IPS-11a (cell line): ENCODE measurements around the gene OSBPL10.
"Not testable (repeated sequence)": the region's sequence is repeated elsewhere in the genome, so short reads cannot be mapped to it uniquely, and the experiment has no call there.

ENCODE experiments used
- H3K4me3 ChIP-seq: one replicate; pipeline ENCODE4 v1.5.1; 2013; ENCODE audit warnings: low read depth, low read length, control low read depth

Gene OSBPL10

DNA sequence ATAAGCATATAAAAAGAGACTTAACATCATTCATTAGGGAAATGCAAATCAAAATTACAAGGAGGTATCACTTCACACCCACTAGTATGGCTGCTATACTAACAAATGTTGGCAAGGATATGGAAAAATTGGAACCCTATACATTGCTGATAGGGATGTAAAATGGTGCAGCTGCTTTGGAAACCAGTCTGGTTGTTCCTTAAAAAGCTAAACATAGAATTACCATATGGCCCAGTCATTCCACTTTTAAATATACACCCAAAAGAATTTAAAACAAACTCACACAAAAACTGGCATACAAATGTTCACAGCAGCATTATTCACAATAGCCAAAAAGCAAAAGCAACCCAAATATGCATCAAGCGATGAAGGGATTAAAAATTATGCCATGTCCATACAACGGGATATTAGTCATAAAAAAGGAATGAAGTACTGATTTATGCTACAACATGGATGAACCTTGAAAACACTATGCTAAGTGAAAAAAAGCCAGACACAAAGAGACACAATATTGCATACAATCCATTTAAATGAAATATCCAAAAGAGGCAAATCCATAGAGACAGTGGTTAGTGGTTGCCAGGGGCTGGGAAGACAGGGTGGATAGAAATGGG, 118.3 kb downstream of the OSBPL10 start:
- H3K4me3 ChIP-seq: no peak overlapping the region

DNA sequence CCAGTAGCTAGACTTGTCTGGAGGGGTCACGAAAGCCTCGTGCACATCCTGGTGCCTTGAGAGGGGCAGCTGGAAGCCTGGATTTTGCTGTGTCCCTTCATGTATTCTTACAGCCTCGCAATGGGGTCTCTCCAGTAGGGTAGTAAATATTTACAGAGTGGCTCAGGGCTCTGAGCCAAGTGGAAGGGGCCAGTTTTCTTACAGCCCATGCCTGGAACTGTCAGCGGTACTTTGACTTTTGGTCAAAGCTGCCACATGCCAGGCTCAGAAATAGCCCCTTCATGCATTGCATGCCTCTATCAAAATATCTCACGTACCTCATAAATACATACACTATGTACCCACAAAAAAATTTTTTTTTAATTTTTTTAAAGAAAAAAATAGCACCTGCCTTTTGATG, 119.2 kb downstream of the OSBPL10 start:
- no peak overlapping the region for H3K4me3 ChIP-seq

- H3K4me3 ChIP-seq: not testable (repeated sequence)
Observed at GRCh38 chr3:31860642-31861041, 120.4 kb downstream of the OSBPL10 start.

- H3K4me3 ChIP-seq: no peak overlapping the region
Observed at GRCh38 chr3:31859245-31859644, 121.8 kb downstream of the OSBPL10 start.

DNA sequence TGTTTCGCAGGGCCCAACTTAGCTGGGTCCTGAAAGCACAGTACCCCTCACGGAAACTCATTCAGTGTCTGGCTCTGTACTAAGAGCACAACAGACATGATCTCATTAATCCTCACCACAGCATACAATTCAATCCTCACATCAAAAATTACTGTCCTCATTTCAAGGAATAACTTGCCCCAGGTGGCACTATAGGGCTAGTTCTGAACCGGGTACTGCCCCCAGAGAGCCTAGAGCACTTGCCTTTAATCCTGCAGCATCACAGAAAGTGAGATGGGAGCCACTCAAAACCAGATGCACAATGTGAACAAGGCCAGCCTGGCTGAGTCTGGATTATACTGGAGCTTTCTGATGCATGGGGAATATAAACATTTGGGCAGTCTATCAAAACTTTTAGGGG, 122.6 kb downstream of the OSBPL10 start:
- H3K4me3 ChIP-seq: no peak overlapping the region

DNA sequence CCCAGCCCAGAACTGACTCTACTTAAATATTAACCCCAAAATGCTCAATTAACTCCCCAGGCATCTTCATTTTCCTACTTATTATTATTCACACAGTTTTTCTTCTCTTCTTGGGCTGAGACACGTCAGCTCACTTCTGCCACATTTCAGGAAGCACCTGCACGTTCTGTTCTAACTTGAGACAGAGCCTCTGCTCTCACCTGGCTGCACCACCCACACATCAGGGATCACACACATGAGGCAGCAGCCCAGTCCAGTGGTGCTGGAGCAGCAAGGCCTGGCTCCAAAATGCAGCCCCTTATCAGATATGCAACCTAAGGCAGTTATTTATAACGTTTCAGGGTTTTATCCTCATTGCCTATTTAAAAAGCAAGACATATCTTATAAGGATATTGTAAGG, 127.5 kb downstream of the OSBPL10 start:
- no peak overlapping the region for H3K4me3 ChIP-seq

DNA sequence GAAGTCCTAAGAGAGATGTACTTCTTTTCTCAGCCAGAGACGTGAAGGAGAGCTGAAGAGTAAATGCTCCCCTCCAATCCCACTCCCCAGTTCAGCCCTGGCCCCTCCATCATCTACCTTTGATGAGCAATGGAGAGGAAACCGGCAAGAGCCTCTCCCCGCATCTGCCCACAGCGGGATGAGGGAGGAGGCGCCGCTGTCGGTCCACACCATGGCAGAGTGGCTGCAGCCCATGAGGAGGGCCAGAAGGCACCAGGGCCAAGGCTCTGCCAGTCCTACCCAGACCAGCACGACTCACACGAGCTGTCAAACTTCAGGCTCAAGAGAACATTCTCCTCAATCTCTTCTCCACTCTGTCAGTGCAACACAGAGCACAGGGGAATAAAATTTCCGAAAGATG, 129.8 kb downstream of the OSBPL10 start:
- H3K4me3 ChIP-seq: no peak overlapping the region

DNA sequence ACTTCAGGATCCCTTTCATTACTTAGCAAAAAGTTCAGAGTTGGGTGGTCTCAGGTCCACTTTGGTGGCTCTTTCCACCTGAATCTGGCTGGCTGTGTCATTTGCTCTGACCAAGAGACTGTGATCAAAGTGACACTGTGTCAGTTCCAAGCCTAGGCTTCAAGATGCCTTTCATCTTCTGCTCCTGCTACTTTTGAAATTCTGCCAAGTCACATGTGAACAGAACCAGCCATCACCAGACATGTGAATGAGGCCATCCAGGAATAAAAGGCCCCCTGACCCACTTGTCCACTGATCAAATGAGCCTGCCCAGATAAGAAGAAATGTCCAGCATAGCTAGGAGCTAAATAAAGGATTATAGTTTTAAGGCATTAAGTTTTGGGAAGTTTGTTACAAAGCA, 132.2 kb downstream of the OSBPL10 start:
- no peak overlapping the region for H3K4me3 ChIP-seq

- no peak overlapping the region for H3K4me3 ChIP-seq
Observed at GRCh38 chr3:31848163-31848818, 132.8 kb downstream of the OSBPL10 start.

DNA sequence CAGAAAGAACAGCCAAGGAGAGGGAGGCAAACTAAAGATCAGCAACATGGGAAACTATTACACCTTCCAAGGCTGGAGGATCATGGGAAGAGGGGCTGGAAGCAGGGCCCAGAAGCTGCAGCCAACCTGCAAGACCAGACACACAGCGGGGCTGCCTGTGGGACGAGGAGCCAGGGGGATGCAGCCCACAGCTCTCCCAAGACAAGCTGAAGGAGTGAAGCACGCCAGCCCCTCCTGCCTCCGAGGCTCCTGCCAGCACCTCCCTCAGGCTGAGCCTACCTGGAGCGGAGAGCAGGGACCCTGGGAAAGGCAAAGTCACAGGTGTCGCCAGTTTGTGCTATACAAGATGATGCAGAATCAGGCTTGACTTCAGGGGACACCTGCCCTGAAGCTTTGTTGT, 133.3 kb downstream of the OSBPL10 start:
- H3K4me3 ChIP-seq: no peak overlapping the region

- H3K4me3 ChIP-seq: no peak overlapping the region
Observed at GRCh38 chr3:31841515-31841914, 139.5 kb downstream of the OSBPL10 start.

DNA sequence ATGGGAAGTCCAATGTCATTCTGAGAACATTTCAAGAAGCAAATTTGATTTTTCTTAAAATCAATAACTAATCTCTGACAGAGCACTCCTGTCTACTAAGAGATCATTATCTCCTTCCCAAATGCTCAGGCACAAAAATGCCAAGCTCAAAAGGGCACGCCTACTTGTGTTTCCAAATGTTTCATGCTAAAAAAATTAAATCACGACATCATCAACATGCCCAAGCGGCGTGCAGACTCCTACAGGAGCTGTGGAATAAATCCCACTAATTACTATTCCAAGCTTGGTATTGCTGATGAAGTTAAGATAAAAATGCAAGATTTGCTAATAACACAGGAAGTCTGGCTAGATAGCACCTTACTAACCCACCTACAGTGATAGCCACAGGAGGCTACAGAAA, 140.8 kb downstream of the OSBPL10 start:
- H3K4me3 ChIP-seq: no peak overlapping the region

DNA sequence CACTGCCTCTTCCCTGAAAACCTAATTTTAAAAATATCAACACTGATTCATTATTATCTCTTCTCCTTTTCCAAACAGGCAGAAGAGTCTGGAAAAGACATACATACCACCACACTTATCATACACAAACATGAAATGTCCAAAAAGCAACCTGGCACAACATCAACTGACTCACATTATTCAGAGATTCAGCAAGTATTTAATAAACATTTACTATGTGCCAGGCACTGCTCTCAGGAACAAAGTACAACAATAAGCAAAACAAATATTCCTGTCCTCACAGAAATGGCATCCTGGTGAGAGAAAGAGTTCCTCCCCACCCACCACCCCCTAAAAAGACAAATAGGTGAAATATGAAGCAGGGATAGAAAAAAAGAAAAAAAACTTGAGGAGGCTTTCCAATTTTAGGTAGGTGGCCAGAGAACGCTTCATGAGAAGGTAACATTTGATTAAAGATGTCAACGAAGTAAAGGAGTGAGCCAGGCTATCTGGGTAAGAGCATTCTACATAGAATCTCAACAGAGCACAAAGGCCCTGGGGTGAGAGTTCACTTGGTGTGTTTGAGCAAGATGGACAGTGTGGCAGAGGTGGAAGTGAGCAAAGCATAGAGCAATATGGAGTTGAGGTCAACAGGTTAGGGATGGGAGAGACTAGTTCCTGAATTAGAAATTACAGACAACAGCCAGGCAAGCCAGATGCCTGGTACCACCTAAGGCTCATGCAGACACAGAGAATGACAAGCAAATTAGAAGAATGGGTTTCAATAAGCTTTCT, 141.7 kb downstream of the OSBPL10 start:
- H3K4me3 ChIP-seq: no peak overlapping the region

DNA sequence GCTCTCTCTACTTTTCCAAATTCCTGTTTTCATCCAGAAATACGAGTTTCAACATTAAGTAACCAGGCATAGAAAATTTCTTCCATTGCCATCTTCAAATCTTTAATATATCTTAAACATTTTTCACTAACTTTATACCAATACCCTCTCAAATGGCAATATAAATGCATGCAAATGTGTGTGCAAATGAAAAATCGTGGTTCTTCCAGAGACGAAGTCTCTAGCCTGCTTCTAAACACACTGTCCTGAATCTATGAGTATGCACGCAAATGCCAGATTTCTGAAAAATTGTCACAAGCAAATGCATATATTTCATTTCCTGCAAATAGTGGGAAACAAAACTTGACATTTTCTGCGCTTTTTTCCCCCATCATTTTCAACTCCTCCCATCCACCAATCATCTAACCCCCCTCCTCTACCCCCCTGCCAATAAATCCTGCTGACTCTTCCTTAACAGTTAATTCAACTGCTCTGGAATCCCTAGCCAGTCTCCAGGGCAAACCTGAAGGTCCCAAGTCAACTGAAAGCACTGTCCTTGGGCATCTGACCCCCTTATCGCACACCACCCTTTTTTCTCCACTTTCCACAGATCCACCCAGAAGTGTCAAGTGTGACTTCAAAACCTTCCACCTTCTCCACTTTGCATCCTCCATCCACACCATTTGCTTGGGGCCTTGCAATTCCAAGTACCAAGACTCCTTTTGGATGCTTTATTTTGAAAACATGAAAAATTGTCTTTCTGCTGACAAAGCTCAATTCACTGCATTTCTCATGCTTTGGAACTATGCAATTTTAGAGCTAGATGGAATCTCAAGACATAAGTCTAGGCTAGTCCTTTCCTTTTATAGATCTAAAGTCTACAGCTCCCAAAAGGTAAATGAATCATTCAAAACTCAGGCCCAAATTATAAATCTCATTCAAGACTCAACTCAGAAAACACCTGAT, 144.7 kb downstream of the OSBPL10 start:
- no peak overlapping the region for H3K4me3 ChIP-seq

DNA sequence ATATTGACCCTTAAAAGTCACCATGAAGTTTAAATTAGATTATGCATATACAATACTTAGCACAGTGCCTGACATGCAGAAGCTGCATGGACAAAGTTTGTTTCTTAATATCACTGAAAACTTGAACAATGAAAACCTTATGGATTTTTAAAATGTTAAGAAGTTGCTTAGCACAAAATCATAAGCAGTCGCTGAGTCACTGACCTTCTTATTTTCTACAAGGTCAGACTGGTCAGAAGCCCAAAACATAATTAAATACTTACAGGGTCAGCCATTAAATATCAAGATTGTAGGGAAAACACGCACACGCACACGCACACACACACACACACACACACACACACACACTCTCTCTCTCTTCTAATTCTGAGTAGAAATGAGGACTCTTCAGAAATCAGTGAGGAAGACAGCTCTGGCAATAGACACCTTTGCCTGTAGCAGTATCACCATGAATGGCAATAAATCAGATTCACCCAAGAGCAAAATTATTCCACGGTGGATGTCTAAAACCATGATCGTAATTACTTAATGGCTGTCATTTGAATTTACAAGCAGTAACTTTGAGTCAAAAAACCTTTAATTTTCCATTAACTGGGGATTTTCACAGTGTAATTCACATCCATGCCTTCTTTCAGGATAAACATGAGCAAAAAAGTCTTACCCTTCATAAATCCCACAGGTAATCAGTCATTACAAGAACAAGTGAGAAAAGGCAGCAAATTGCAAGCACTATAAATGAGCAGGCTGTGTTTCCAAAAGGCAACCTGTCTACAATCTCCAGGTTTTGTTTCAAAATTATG, 147.5 kb downstream of the OSBPL10 start:
- H3K4me3 ChIP-seq: no peak overlapping the region

DNA sequence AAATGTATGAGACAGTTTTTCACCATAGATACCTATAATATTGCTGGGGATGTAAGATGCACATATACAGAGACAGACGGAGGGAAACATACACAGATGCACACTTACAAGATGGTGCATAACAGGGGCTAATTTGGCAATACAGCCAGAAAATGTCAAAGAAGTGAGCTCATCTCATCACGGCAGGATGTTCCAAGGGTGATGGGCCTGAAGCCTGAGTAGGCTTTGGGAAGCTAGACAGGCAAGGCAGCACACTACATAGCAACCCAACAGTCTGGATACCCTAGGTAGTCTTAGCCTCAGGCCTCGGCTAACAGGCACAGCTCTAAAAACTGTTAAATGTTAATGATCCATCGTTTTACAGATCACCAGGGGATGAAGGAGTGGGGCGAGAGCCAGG, 148.5 kb downstream of the OSBPL10 start:
- no peak overlapping the region for H3K4me3 ChIP-seq

GRCh38 chr3:31831591-31831990, 149.5 kb downstream of the OSBPL10 start:
- H3K4me3 ChIP-seq: no peak overlapping the region

DNA sequence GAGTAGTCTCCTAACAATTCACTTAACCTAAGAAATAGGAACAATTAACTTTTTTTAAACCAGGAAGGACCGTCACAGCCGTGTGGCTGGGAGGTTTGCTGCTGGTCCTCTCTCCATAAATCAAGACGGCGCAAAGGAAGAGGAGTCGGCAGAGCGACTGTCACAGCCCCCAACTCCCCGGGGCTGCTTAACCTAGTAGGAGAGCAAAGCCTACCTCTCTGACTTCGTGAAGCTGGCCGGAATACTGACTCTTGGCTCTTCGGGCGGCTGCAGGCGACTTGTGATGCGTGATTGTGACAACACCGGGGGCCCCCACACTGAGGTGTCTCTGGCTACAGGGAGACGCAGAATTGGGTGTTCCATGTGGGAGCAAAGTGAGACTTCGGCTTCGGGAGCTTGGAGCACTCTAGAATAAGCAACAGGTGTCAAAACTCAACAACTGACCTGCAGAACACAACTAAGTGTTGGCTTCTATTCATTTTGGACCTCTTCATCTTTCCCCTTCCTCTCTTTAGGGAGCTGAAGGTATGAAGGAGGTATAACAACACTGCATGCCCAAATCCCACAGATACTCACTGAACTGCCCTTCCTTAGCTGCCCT, 151.1 kb downstream of the OSBPL10 start:
- no peak overlapping the region for H3K4me3 ChIP-seq

GRCh38 chr3:31829010-31829409, 152.1 kb downstream of the OSBPL10 start:
- H3K4me3 ChIP-seq: no peak overlapping the region

- H3K4me3 ChIP-seq: no peak overlapping the region
Observed at GRCh38 chr3:31828007-31828406, 153.1 kb downstream of the OSBPL10 start.
